GM12878 (cell line): ENCODE measurements around the gene SEMA3A. TPM values are rescaled to one million over a fixed set of nuclear protein-coding genes. Genes with fewer than 3 reads are reported as not detected.

Experiments
- ATAC-seq: fragments of 200-7000 bp; cut with Tn5 transposase; 3 replicates; pipeline ENCODE4 v1.9.1; 2020; ENCODE audit warnings: mild to moderate bottlenecking, moderate library complexity
- BruUV-seq: library from RNA; stranded (reverse); fragments of 400-500 nt; replicated peaks from 2 replicates; lab custom pipeline; 2021; lab: Mats Ljungman, UMichigan
- CTCF ChIA-PET: fragments of 300-600 bp; sonication (Branson Sonifier 250); formaldehyde crosslinking; extraction: SDS; loops from one replicate; lab custom pipeline; 2021; ENCODE audit warnings: inconsistent platforms; lab: Yijun Ruan, JAX
- POLR2A ChIA-PET: fragments of 350-600 bp; formaldehyde crosslinking; extraction: SDS; loops from one replicate; lab custom pipeline; 2021; ENCODE audit warnings: inconsistent platforms; lab: Charles Lee
- RAD21 ChIA-PET: fragments of 300-600 bp; sonication (Branson Sonifier 250); formaldehyde crosslinking; loops from one replicate; lab custom pipeline; 2023; ENCODE audit warnings: antibody characterized with exemption; ENCODE audit not compliant: unreplicated experiment; lab: Charles Lee
- SMC1A ChIA-PET: fragments of 300-600 bp; sonication (Branson Sonifier 250); formaldehyde crosslinking; loops from one replicate; lab custom pipeline; 2023; ENCODE audit not compliant: unreplicated experiment, uncharacterized antibody; lab: Charles Lee
- DNase-seq: peaks from one replicate; pipeline ENCODE4 v3.0.0-alpha.2; 2011; ENCODE audit warnings: low read depth, low spot score
- FAIRE-seq: peaks from 3 replicates; lab custom pipeline; 2011; peaks lifted over from hg19 to GRCh38; lab: Jason Lieb, UNC
- H2AFZ ChIP-seq: 2 replicates; pipeline ENCODE4 v1.6.0; 2011; ENCODE audit warnings: low read depth, low read length, control low read depth; ENCODE audit not compliant: control insufficient read depth
- H3K27ac ChIP-seq: 2 replicates; pipeline ENCODE4 v1.5.1; 2011; ENCODE audit warnings: control low read depth; ENCODE audit not compliant: control insufficient read depth, insufficient read depth
- H3K27me3 ChIP-seq, 2 experiments: replicated peaks in 1 of 2; 2 replicates each; pipeline versions ENCODE4 v1.6.0 to v1.6.1; 2011; ENCODE audit warnings: low read length in 1 of 2; ENCODE audit not compliant: control insufficient read depth in 2 of 2, insufficient read depth in 2 of 2
- H3K36me3 ChIP-seq, 2 experiments: 2 replicates each; pipeline ENCODE4 v1.5.1; 2011; ENCODE audit warnings: low read length in 1 of 2; ENCODE audit not compliant: control insufficient read depth in 2 of 2, insufficient read depth in 2 of 2
- H3K4me1 ChIP-seq: 2 replicates; pipeline ENCODE4 v1.6.1; 2011; ENCODE audit warnings: mild to moderate bottlenecking, low read length, moderate library complexity, mixed read lengths; ENCODE audit not compliant: control insufficient read depth, insufficient read depth
- H3K4me2 ChIP-seq: 2 replicates; pipeline ENCODE4 v1.6.0; 2011; ENCODE audit warnings: control low read depth; ENCODE audit not compliant: control insufficient read depth, insufficient read depth
- H3K4me3 ChIP-seq: fragments of 200-600 bp; sonication (generic); 2 replicates; pipeline ENCODE4 v1.5.1; 2016
- H3K79me2 ChIP-seq: 2 replicates; pipeline ENCODE4 v1.6.0; 2011; ENCODE audit warnings: low read length; ENCODE audit not compliant: control insufficient read depth, insufficient read depth
- H3K9ac ChIP-seq: 2 replicates; pipeline ENCODE4 v1.8.0; 2011; ENCODE audit warnings: low read length, control low read depth, mixed read lengths; ENCODE audit not compliant: control insufficient read depth, insufficient read depth
- H3K9me3 ChIP-seq: replicated peaks from 3 replicates; pipeline ENCODE4 v1.5.1; 2011; ENCODE audit warnings: mild to moderate bottlenecking, low read length; ENCODE audit not compliant: control insufficient read depth, insufficient read depth
- H4K20me1 ChIP-seq: 2 replicates; pipeline ENCODE4 v1.6.0; 2011; ENCODE audit not compliant: control insufficient read depth, insufficient read depth
- BCL11A ChIP-seq: IDR thresholded peaks from 2 replicates; pipeline ENCODE4 v1.6.1; 2011; ENCODE audit warnings: low read depth, low read length
- BCLAF1 ChIP-seq: fragments of 450-650 bp; IDR thresholded peaks from 2 replicates; pipeline ENCODE4 v1.6.1; 2017; ENCODE audit warnings: antibody characterized with exemption, mild to moderate bottlenecking, moderate library complexity
- DPF2 ChIP-seq: fragments of 450-650 bp; IDR thresholded peaks from 2 replicates; pipeline ENCODE4 v1.6.1; 2017; ENCODE audit warnings: mild to moderate bottlenecking
- E2F8 ChIP-seq: fragments of 450-650 bp; IDR thresholded peaks from 2 replicates; pipeline ENCODE4 v1.6.1; 2018; ENCODE audit warnings: mild to moderate bottlenecking, low read depth, moderate library complexity; ENCODE audit not compliant: partially characterized antibody
- HDGF ChIP-seq: fragments of 450-650 bp; IDR thresholded peaks from 2 replicates; pipeline ENCODE4 v1.6.1; 2016; ENCODE audit warnings: antibody characterized with exemption
- HSF1 ChIP-seq: fragments of 150-350 bp; IDR thresholded peaks from 2 replicates; pipeline ENCODE4 v1.6.1; 2014; ENCODE audit warnings: mild to moderate bottlenecking, low read depth, low read length
- IKZF2 ChIP-seq, 2 experiments: fragments of 450-650 bp; IDR thresholded peaks; 2 replicates each; pipeline ENCODE4 v1.6.1; 2017; ENCODE audit warnings: mild to moderate bottlenecking in 2 of 2, moderate library complexity in 2 of 2
- PAX8 ChIP-seq: fragments of 450-650 bp; IDR thresholded peaks from 2 replicates; pipeline ENCODE4 v1.6.1; 2017; ENCODE audit warnings: mild to moderate bottlenecking, moderate library complexity
- RCOR1 ChIP-seq: conservative IDR thresholded peaks from 2 replicates; pipeline ENCODE4 v1.6.1; 2012; ENCODE audit warnings: low read depth, low read length, improper control_type of control experiment
- ZNF207 ChIP-seq: fragments of 450-650 bp; IDR thresholded peaks from 2 replicates; pipeline ENCODE4 v1.6.1; 2014; ENCODE audit warnings: antibody characterized with exemption, mild to moderate bottlenecking, borderline replicate concordance
- ZNF24 ChIP-seq: fragments of 450-650 bp; IDR thresholded peaks from 2 replicates; pipeline ENCODE4 v1.6.1; 2017; ENCODE audit warnings: antibody characterized with exemption, mild to moderate bottlenecking
- whole genome bisulfite sequencing: methylation state at CpG from one replicate; pipeline ENCODE4 v1.1.6; 2016; ENCODE audit warnings: low lambda C conversion rate; ENCODE audit not compliant: insufficient replicate concordance, insufficient coverage; ENCODE audit errors: missing lambda C conversion rate; 5-methylcytosine and 5-hydroxymethylcytosine counted together
- in situ Hi-C: fragments of 300-500 bp; cut with MboI; formaldehyde crosslinking; loops from 9 replicates; pipeline ENCODE4 v1.14.3; 2018; ENCODE audit warnings: mixed read lengths
- intact Hi-C: fragments of 100-400 bp; cut with micrococcal nuclease; formaldehyde crosslinking; loops from one replicate; pipeline ENCODE4 v1.14.2; 2022; ENCODE audit not compliant: unreplicated experiment
- polyA plus RNA-seq, 11 experiments: library from polyadenylated mRNA; depleted of rRNA in 4 of 11; unstranded in 6 of 11; stranded (reverse) in 5 of 11; fragments of >200 nt; fragmentation: Nextera tagmentation in 4 of 11; fragmentation: Illumina TruSeq in 1 of 11; extraction: Ambion mirVana in 4 of 11; extraction: Trizol in 1 of 11; gene quantifications; 1 replicate in 1 of 11; 2 replicates in 10 of 11; pipeline versions ENCODE4 v1.2.1 to v1.2.3, GENCODE V29; 2011 to 2016; ENCODE audit warnings: inconsistent platforms in 2 of 11, missing spikeins in 2 of 11, low read depth in 1 of 11
- total RNA-seq, 4 experiments: library from RNA; depleted of rRNA in 3 of 4; stranded (reverse); fragments of >200 nt in 3 of 4; fragmentation: Illumina TruSeq in 1 of 4; extraction: Trizol in 1 of 4; gene quantifications; 2 replicates each; pipeline versions ENCODE4 v1.2.1 to v1.2.3, GENCODE V29; 2013 to 2021

SEMA3A gene
- total and polyA plus RNA-seq, 10 of the 15 experiments (the other 5 are each of a cell fraction or from before 2014, with no cell fraction given): 0.01 to 3.3 (median 0.24) TPM

GRCh38 chr7:84218681-84219080, 24.1 kb upstream of the SEMA3A start:
- Histone ChIP-seq H3K27ac (no peak overlapping the region), H3K9ac (no peak overlapping the region), H3K27me3 (no peaks in the 10 kb centered on the region), H3K9me3 (no peaks in the 10 kb centered on the region), H2AFZ (no peak overlapping the region), H3K4me3 (no peak overlapping the region), H3K4me1 (no peaks in the 10 kb centered on the region), H3K79me2 (no peaks in the 10 kb centered on the region), H3K4me2 (no peak overlapping the region), H4K20me1 (no peaks in the 10 kb centered on the region), H3K36me3 (no peaks in the 10 kb centered on the region)
- in situ Hi-C loops: no loop called here
- TF ChIP-seq IKZF2 (IDR thresholded peaks at IDR 0.05): no peak
- intact Hi-C loops: no loop called here
- SMC1A ChIA-PET: no interaction called here
- FAIRE-seq (no peak), ATAC-seq (no peak), DNase-seq (no peak)
- no TSS peak for BruUV-seq
- RAD21 ChIA-PET: no interaction called here
- POLR2A ChIA-PET: interaction anchor here (0.6 kb wide), 1 partner anchor 1909 kb away, joined by 3 read pairs; no protein-coding TSS in a partner anchor
- CTCF ChIA-PET: no interaction called here
- WGBS: 0% methylated on average over 2 of the region's 2 CpGs

- no peak for FAIRE-seq
- WGBS: 0% methylated on average over 1 of the region's 1 CpG
- no TSS peak for BruUV-seq
- Histone ChIP-seq H3K4me3 (no peak overlapping the region), H4K20me1 (no peaks in the 10 kb centered on the region), H3K79me2 (no peaks in the 10 kb centered on the region), H3K27ac (no peak overlapping the region), H3K9me3 (no peaks in the 10 kb centered on the region), H2AFZ (no peak overlapping the region), H3K4me2 (no peak overlapping the region), H3K27me3 (no peaks in the 10 kb centered on the region), H3K4me1 (no peaks in the 10 kb centered on the region), H3K9ac (no peak overlapping the region), H3K36me3 (no peaks in the 10 kb centered on the region)
- ChIA-PET POLR2A (no interaction called here), SMC1A (interaction anchor here (0.8 kb wide), 1 partner anchor 14 kb away, joined by 3 read pairs; no protein-coding TSS in a partner anchor), CTCF (interaction anchor here (1.1 kb wide), 1 partner anchor 58 kb away, joined by 4 read pairs; no protein-coding TSS in a partner anchor), RAD21 (no interaction called here)
- ATAC-seq: no peak
- no peak for DNase-seq
- intact Hi-C loops (no loop called here), in situ Hi-C loops (no loop called here)
- TF ChIP-seq BCL11A (no peak), ZNF207 (no peak), ZNF24 (no peak), DPF2 (no peak), HSF1 (no peak), HDGF (no peak), IKZF2 (IDR thresholded peaks at IDR 0.05) (no peak), RCOR1 (no peak), E2F8 (no peak), PAX8 (no peak), BCLAF1 (no peak)
These were observed 21.9 kb upstream of the SEMA3A start for GRCh38 chr7:84216472-84216871.
